GM19468 (cell line): ENCODE results near the gene MLH1.
"Not testable (repeated sequence)": the region's sequence is repeated elsewhere in the genome, so short reads cannot be mapped to it uniquely, and the experiment has no call there.

Experiments used
- ATAC-seq: cut with Tn5 transposase; IDR thresholded peaks from one replicate; pipeline ENCODE4 v1.9.1; 2021; ENCODE audit warnings: mild to moderate bottlenecking, moderate library complexity, moderate number of reproducible peaks; ENCODE audit not compliant: unreplicated experiment; ENCODE audit errors: extremely low read depth

MLH1 gene

DNA sequence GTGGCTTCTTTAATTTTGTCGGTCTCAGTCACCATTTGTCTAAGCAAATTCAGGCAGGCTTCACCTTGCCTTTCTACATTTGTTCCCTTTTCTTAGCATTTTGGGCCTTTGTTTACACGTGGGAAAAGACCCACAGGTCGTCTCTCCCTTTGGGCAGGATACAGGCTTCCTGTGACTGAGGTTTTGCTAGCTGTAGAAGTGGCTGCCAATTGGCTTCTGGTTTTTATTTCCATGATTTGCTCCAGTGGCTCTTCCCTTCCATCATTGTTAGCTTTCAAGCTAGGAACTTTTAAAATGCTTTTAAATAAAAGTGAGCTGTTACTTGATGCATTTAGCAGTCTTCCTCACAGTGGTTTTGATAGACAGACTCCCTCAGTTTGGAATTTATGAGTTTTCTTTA is 37.3 kb downstream of the MLH1 start:
- no peak for ATAC-seq

DNA sequence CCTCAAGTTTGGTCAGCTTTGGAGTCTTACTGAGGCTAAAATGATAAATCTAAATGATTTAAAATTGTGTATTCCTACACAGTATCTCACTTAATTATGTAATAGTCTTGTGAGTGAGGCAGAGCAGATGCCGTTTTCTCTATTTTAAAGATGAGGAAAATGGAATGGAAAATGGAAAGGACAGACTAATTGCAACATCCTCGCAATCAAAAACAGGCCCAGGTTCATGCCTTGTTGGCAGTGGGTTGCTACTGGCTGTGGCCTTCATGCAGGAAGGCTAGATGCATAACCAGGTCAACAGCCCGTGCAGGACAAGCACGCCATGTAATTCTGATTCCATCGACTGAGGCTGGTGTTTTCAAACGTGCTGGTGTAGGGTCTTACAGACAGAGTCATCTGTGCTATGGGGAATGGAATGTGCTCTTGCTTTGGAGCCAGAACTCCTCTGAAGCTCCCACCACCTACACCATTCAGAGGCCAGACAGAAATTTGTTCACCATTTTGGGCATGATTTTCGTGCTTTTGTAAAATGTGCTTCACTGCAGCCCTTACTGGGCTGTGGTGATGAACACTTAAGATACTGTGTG is 37.9 kb downstream of the MLH1 start:
- ATAC-seq, result no peak

- no peak for ATAC-seq
Observed at GRCh38 chr3:37032961-37033360, 39.6 kb downstream of the MLH1 start.

- no peak for ATAC-seq
Observed at GRCh38 chr3:37037352-37037751, 44.0 kb downstream of the MLH1 start.

- ATAC-seq, result no peak
Observed at GRCh38 chr3:37039161-37039846, 46.0 kb downstream of the MLH1 start.

- ATAC-seq, result no peak
Observed at GRCh38 chr3:37040231-37040630, 46.9 kb downstream of the MLH1 start.

GRCh38 chr3:37041546-37042195 is 48.4 kb downstream of the MLH1 start:
- ATAC-seq, result no peak

- ATAC-seq, result not testable (repeated sequence)
Observed at GRCh38 chr3:37042712-37043111, 49.4 kb downstream of the MLH1 start.

DNA sequence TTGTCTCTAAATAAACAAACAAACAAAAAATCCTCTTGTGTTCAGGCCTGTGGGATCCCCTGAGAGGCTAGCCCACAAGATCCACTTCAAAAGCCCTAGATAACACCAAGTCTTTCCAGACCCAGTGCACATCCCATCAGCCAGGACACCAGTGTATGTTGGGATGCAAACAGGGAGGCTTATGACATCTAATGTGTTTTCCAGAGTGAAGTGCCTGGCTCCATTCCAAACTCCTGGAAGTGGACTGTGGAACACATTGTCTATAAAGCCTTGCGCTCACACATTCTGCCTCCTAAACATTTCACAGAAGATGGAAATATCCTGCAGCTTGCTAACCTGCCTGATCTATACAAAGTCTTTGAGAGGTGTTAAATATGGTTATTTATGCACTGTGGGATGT is 57.0 kb downstream of the MLH1 start:
- no peak for ATAC-seq

GRCh38 chr3:37052860-37053259 is 59.5 kb downstream of the MLH1 start:
- no peak for ATAC-seq

DNA sequence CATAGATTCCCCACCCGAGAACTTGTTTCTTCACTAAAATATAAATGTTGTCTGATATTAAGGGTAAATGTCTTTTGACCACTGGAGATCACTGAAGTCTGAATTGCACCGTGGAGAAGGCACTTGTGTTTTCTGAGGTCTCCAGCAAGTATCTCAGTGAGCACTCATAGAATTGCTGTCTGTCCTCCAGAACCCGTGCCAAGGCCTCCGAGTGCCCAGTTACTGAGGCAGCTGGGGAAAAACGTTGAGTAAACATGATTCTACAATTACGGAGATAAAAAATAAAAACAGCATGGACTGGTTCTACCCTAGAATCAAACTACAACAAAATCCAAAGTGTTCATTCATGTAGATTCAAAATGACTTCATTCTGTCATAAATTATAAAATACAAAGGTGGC is 60.0 kb downstream of the MLH1 start:
- no peak for ATAC-seq

DNA sequence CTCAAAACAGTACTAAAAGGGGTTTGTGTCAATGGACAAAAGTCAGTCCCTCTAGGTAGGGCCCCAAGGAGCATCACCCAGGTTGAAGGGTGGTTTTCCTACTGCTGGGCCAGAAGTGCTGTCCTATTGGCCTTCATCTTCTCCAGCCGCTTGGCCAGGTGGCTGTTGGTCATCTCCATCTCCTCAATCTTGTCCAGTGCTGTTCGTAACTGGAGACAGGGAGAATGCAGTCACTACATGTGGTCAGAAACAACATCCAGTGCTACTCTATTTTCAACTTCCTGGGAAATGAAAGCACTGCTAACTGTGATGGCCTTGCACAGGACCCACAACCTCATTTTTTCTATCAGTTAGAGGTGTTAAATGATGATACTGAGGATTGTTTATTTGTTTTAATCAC is 60.4 kb downstream of the MLH1 start:
- ATAC-seq, result no peak

GRCh38 chr3:37054370-37054769 is 61.1 kb downstream of the MLH1 start:
- ATAC-seq, result no peak

- not testable (repeated sequence) for ATAC-seq
Observed at GRCh38 chr3:37055077-37055476, 61.8 kb downstream of the MLH1 start.

DNA sequence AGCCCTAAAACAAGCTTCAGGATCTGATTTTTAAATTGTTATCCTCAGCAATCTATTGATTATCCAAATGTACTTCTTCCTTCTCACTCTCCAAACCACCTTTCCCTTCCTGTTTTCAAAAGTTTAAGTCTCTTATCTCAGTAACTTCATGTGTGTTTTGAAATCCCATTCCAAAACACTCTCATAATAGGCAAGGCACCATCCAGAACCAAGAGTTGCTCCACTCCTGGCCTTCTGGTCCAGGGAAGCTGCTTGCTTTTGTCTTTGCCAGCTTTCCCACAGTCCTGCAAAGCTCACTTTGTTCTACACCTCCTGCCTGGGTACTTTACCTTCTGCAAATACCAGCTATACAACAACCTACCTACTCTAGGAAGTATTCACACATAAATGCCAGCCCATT is 63.5 kb downstream of the MLH1 start:
- ATAC-seq, result no peak

- no peak for ATAC-seq
Observed at GRCh38 chr3:37058117-37058516, 64.8 kb downstream of the MLH1 start.

GRCh38 chr3:37064747-37065146 is 71.4 kb downstream of the MLH1 start:
- ATAC-seq, result no peak

GRCh38 chr3:37067577-37067976 is 74.3 kb downstream of the MLH1 start:
- no peak for ATAC-seq

DNA sequence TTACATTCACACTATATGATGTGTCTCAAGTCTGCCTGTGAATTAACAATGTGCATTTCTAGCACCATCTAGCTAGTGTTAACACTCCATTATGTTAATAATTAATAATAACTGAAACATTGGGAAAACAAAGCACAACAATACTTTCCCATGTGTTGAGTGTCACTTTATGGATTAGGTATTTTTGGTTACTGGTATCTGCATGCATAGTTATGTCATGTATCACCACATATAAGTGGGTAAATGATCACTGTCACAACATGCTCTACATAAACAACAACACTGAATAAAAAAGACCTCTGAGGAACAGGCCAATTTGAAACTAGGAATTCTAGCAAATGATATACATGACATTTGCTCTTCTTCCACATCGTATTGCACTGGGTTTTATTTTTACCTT is 74.7 kb downstream of the MLH1 start:
- no peak for ATAC-seq

- ATAC-seq, result no peak
Observed at GRCh38 chr3:37071921-37072320, 78.6 kb downstream of the MLH1 start.

GRCh38 chr3:37072892-37073291 is 79.6 kb downstream of the MLH1 start:
- ATAC-seq, result no peak

DNA sequence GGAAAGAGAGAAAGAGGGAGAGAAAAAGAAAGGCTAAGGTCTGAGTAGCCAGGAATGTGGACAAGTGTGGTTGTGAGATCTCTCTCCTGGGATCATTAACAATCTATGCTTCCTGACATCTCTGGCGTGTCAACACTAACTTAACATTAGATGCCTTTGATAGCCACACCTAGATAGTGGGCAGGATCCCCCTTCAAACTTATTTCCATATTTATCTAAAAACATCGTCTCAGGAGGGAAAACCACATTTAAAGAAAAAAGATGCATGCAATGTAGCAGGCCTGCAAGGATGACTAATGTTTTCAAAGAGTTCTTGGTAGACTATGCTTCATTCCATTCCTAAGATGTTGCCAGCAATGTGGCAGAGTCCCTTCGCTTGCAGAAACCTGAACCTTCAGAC is 80.9 kb downstream of the MLH1 start:
- ATAC-seq, result no peak
